ENCODE results near the gene KCNQ1OT1. TPM values are rescaled to one million over a fixed set of nuclear protein-coding genes. Genes with fewer than 3 reads are reported as not detected.

KCNQ1OT1 gene
- polyA plus RNA-seq (2013, experiment 1 of 2) = 0.04 TPM
- polyA plus RNA-seq (2013, experiment 2 of 2) = 0.04 TPM

GRCh38 chr11:2699531-2700414 is at the start of gene KCNQ1OT1:
Gene KCNQ1OT1, minus strand, starts transcription at chr11:2699994.
- no peak within 1 kb of the TSS for H2BK120ac ChIP-seq (ENCODE audit: low read depth, low read length)
- no peak within 1 kb of the TSS for H4K5ac ChIP-seq (ENCODE audit: low read length)
- peaks cover 3% of the 10 kb centered on the region for H3K4me1 ChIP-seq (ENCODE audit: control insufficient read depth, low read depth, low read length)
- peak within 1 kb of the TSS; percentile 22 for H3K27ac ChIP-seq (ENCODE audit: low read depth, low read length)
- no peaks in the 10 kb centered on the region for H3K27me3 ChIP-seq (ENCODE audit: insufficient read depth, low read length, poor library complexity)
- WGBS (ENCODE audit: extremely low coverage, insufficient coverage, low lambda C conversion rate) = no CpG with 5 or more reads among the region's 98 CpGs
- no peak within 1 kb of the TSS for H3K23ac ChIP-seq (ENCODE audit: low read length)
- H3K4me3 ChIP-seq (ENCODE audit: low read length) = peak within 1 kb of the TSS; percentile 50
- no peak within 1 kb of the TSS for H2BK15ac ChIP-seq (replicated peaks; ENCODE audit: low read depth)
- H3K4ac ChIP-seq (ENCODE audit: low read depth, low read length) = peak within 1 kb of the TSS; percentile 41
- peak within 1 kb of the TSS; percentile 60 for H2BK5ac ChIP-seq (ENCODE audit: low read length)
- peak within 1 kb of the TSS; percentile 35 for H3K18ac ChIP-seq (ENCODE audit: low read length)
- peak within 1 kb of the TSS; percentile 75 for H3K9ac ChIP-seq (ENCODE audit: low read length)
- DNase-seq = peak; percentile 94
- H3K36me3 ChIP-seq (ENCODE audit: control insufficient read depth, insufficient read depth, low read length) = no peaks in the 10 kb centered on the region
- H3K79me1 ChIP-seq (ENCODE audit: low read length) = no peaks in the 10 kb centered on the region
- no peaks in the 10 kb centered on the region for H3K79me2 ChIP-seq (ENCODE audit: control insufficient read depth, insufficient read depth, low read length)
- no peak within 1 kb of the TSS for H4K8ac ChIP-seq (ENCODE audit: low read depth, low read length)
- peak within 1 kb of the TSS; percentile 83 for H3K56ac ChIP-seq (ENCODE audit: low read length)
- H2AK5ac ChIP-seq (ENCODE audit: low read length) = no peak within 1 kb of the TSS
- peak within 1 kb of the TSS; percentile 42 for H3K4me2 ChIP-seq (ENCODE audit: low read length)

GRCh38 chr11:2748814-2749554 is 49.2 kb upstream of the KCNQ1OT1 start:
- Histone ChIP-seq H3K27ac (ENCODE audit: low read depth, low read length) (no peak overlapping the region), H2AK5ac (ENCODE audit: low read length) (no peak overlapping the region)

GRCh38 chr11:2748061-2748813 is 48.4 kb upstream of the KCNQ1OT1 start:
- Histone ChIP-seq H2BK5ac (ENCODE audit: low read length) (no peak overlapping the region), H2AK5ac (ENCODE audit: low read length) (no peak overlapping the region), H3K27me3 (ENCODE audit: insufficient read depth, low read length, poor library complexity) (no peaks in the 10 kb centered on the region), H2BK120ac (ENCODE audit: low read depth, low read length) (no peak overlapping the region), H3K4me2 (ENCODE audit: low read length) (no peak overlapping the region), H3K23ac (ENCODE audit: low read length) (no peak overlapping the region), H2BK15ac (replicated peaks; ENCODE audit: low read depth) (no peak overlapping the region), H3K4me3 (ENCODE audit: low read length) (no peak overlapping the region), H3K9ac (ENCODE audit: low read length) (no peak overlapping the region), H3K36me3 (ENCODE audit: control insufficient read depth, insufficient read depth, low read length) (no peaks in the 10 kb centered on the region), H4K8ac (ENCODE audit: low read depth, low read length) (no peak overlapping the region), H3K4me1 (ENCODE audit: control insufficient read depth, low read depth, low read length) (no peaks in the 10 kb centered on the region), H3K79me2 (ENCODE audit: control insufficient read depth, insufficient read depth, low read length) (no peaks in the 10 kb centered on the region), H3K18ac (ENCODE audit: low read length) (no peak overlapping the region), H3K79me1 (ENCODE audit: low read length) (no peaks in the 10 kb centered on the region), H4K5ac (ENCODE audit: low read length) (no peak overlapping the region), H3K56ac (ENCODE audit: low read length) (no peak overlapping the region), H3K4ac (ENCODE audit: low read depth, low read length) (no peak overlapping the region), H3K27ac (ENCODE audit: low read depth, low read length) (no peak overlapping the region)
- no peak for DNase-seq
- no CpG with 5 or more reads among the region's 11 CpGs for whole genome bisulfite sequencing (ENCODE audit: extremely low coverage, insufficient coverage, low lambda C conversion rate)

More at GRCh38 chr11:2748814-2749554, 49.2 kb upstream of the KCNQ1OT1 start:
- Histone ChIP-seq H3K4me3 (ENCODE audit: low read length) (no peak overlapping the region), H4K8ac (ENCODE audit: low read depth, low read length) (no peak overlapping the region), H3K23ac (ENCODE audit: low read length) (no peak overlapping the region), H3K4ac (ENCODE audit: low read depth, low read length) (no peak overlapping the region), H3K9ac (ENCODE audit: low read length) (no peak overlapping the region), H3K56ac (ENCODE audit: low read length) (no peak overlapping the region), H3K4me2 (ENCODE audit: low read length) (no peak overlapping the region), H3K27me3 (ENCODE audit: insufficient read depth, low read length, poor library complexity) (no peaks in the 10 kb centered on the region), H2BK5ac (ENCODE audit: low read length) (no peak overlapping the region), H3K4me1 (ENCODE audit: control insufficient read depth, low read depth, low read length) (no peaks in the 10 kb centered on the region), H2BK15ac (replicated peaks; ENCODE audit: low read depth) (no peak overlapping the region), H4K5ac (ENCODE audit: low read length) (no peak overlapping the region), H2BK120ac (ENCODE audit: low read depth, low read length) (no peak overlapping the region), H3K36me3 (ENCODE audit: control insufficient read depth, insufficient read depth, low read length) (no peaks in the 10 kb centered on the region), H3K18ac (ENCODE audit: low read length) (no peak overlapping the region), H3K79me1 (ENCODE audit: low read length) (no peaks in the 10 kb centered on the region), H3K79me2 (ENCODE audit: control insufficient read depth, insufficient read depth, low read length) (no peaks in the 10 kb centered on the region)
- DNase-seq = no peak
- WGBS (ENCODE audit: extremely low coverage, insufficient coverage, low lambda C conversion rate) = no CpG with 5 or more reads among the region's 17 CpGs

GRCh38 chr11:2747248-2748027 is 47.6 kb upstream of the KCNQ1OT1 start:
- no peaks in the 10 kb centered on the region for H3K79me1 ChIP-seq (ENCODE audit: low read length)
- no peak overlapping the region for H3K4ac ChIP-seq (ENCODE audit: low read depth, low read length)

More at GRCh38 chr11:2747248-2748027, 47.6 kb upstream of the KCNQ1OT1 start:
- Histone ChIP-seq H2BK120ac (ENCODE audit: low read depth, low read length) (no peak overlapping the region), H3K56ac (ENCODE audit: low read length) (no peak overlapping the region), H2BK5ac (ENCODE audit: low read length) (no peak overlapping the region), H2AK5ac (ENCODE audit: low read length) (no peak overlapping the region), H3K4me1 (ENCODE audit: control insufficient read depth, low read depth, low read length) (no peaks in the 10 kb centered on the region), H3K27ac (ENCODE audit: low read depth, low read length) (no peak overlapping the region), H3K4me2 (ENCODE audit: low read length) (no peak overlapping the region), H3K36me3 (ENCODE audit: control insufficient read depth, insufficient read depth, low read length) (no peaks in the 10 kb centered on the region), H2BK15ac (replicated peaks; ENCODE audit: low read depth) (no peak overlapping the region), H3K23ac (ENCODE audit: low read length) (no peak overlapping the region), H3K79me2 (ENCODE audit: control insufficient read depth, insufficient read depth, low read length) (no peaks in the 10 kb centered on the region), H3K27me3 (ENCODE audit: insufficient read depth, low read length, poor library complexity) (no peaks in the 10 kb centered on the region), H4K5ac (ENCODE audit: low read length) (no peak overlapping the region), H3K9ac (ENCODE audit: low read length) (no peak overlapping the region), H4K8ac (ENCODE audit: low read depth, low read length) (no peak overlapping the region), H3K4me3 (ENCODE audit: low read length) (no peak overlapping the region), H3K18ac (ENCODE audit: low read length) (no peak overlapping the region)
- no peak for DNase-seq
- WGBS (ENCODE audit: extremely low coverage, insufficient coverage, low lambda C conversion rate) = no CpG with 5 or more reads among the region's 16 CpGs

Measured in mesendoderm (in vitro differentiated cells).